GM19043 (cell line): Measurements from ENCODE around the gene CABP7.

ENCODE experiments used
- ATAC-seq: cut with Tn5 transposase; IDR thresholded peaks from one replicate; pipeline ENCODE4 v1.9.1; 2021; ENCODE audit warnings: low read depth; ENCODE audit not compliant: unreplicated experiment

CABP7 gene

DNA sequence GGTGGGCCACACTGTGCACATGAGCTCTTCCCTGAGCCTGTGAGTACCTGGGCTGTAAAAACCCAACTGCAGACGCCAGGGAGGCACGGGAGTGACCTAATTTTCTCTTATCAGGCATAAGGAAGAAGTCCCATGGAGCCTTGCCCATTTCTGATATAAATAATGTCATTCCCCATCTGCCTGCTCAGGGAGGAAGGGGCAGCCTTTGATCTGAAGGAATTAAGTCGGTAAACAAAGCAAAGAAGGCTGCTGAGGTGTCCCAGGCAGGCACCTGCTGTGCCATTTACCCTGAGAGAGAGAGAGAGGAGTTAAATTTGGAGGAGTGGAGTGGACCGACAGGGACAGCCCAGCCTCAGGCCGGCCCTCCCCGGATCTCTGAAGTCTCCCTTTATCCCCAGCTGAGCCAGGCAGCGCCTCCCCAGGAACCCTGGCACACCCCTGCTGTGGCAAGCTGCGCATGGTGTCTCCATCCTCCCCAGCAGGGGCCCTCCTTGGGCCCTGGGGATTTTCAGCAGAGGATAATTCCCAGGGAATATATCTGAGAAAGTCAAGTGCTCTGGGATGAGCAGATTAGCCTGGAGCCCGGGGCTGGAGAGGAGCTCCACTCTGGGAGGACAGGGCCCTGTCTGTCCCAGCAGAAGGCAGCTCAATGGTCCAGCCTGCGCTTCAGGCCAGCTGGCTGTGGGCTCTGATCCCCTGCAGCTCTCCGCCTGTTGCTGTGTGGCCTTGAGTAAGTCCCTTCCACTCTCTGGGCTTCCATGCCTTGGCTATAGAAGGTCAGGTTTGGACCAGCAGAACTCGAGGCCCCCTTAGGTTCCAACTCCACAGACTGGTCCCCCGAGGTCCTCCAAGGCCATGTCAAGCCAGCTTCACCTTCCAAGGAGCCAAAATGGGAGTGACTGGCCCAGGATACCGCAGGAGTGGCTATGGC is 17.5 kb upstream of the CABP7 start:
- no peak for ATAC-seq

DNA sequence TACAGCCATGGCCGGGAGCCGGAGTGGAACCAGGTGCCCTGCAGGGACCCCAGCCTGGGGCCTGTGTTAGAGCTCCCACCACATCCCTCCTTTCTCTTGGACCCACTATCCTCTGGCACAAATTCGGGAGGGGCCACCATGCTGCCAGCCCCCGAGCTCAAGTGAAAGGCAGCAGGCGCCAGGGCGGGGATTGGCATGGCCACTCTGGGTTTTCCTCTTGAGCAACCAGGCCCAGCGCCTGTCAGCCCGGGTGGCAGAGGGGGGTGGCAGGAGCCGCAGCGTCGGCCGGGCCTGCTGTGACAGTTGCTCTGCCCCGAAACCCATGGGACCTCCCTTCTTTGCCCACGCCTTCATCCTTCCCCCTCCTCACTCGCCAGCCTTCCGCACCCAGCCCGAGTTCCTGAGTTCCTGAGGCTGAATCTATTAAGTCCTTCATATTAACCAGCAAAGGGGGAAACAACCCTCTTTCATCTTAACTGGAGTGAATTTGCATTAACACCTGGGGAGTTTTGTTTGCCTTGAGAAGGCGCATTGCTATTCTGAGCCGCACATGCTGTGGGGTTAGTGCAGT is 16.8 kb upstream of the CABP7 start:
- no peak for ATAC-seq

DNA sequence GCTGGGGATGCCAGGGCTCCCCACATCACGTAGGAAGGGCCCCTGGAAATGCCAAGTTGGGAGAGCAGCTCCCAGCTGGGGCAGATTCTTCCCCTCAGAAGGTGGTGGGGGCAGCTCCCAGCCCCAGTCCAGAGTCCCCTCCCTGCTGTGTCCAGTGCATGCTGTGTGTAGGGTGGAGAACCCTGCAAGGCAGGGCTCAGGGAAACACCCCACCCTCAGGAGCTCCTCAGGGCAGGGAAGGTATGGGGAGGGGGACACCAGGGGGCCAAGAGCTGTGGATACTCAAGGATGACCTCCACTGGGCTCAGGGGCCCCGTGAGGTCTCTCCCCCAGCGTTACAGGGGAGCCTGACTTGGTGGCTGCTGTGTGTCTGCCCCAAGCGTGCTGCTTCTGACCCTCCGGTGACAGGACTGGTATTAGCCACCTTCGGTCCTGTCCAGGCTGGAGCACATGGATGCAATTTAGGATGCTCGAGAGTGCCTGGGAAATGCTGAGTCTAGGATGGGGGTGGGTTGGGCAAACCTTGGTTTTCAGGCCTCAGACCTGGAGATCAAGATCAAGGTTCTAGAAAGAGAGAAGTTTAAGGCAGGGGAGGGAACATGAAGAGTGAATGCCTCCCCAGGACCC is 16.1 kb upstream of the CABP7 start:
- no peak for ATAC-seq

DNA sequence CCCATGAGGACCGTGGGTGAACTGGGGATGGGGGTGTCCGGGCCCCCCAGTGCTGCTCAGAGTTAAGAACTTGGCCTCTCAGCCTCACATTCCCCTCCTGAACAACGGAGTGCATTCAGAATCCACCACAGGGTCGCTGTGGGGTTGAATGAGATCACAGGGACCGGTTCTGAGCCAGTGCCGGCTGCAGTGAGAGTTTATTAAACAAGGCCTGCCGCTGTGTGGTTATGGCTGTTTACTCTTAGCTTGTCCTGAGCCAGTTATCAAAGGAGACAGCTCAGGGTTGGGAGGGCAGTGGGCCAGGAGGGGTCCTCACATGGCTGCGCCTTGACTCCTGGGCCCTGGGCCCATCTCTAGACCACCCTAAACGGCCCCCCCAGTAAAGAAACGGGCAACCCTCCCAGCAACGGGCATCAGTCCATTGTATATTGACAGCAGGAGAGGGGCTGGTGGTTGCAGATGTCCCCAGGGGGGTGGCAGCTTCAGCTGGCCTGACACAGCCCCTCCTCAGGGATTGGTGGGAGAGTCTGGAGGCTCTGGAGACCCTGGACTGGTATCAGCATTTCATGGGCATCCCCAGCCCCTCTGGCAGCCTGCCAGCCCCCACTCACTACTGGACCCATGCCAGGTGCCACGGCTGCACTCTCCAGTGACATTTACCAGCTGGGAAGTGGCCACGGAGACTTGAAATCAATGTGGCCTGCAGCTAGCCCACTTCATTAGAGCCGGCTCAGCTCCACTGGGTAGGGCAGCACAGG is 15.1 kb upstream of the CABP7 start:
- no peak for ATAC-seq

DNA sequence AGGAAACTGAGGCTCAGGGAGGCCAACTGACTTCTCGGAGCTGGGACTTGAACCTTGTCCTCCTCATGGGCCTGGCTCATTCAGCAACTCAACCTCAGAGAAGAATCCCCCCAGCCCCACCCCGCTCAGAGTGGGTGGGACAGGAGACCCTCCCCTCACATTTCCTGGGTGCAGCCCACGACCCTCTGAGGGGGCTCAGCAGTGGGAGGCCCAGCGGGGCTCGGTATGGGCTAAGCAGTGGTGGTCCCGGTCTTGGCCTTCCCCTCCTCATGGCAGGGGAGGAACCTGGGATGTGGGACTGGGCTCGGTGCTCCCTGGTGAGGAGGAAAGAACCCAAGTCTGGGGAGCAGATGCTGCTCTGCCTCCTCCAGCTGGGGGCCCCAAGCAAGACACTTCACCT is 14.2 kb upstream of the CABP7 start:
- no peak for ATAC-seq

DNA sequence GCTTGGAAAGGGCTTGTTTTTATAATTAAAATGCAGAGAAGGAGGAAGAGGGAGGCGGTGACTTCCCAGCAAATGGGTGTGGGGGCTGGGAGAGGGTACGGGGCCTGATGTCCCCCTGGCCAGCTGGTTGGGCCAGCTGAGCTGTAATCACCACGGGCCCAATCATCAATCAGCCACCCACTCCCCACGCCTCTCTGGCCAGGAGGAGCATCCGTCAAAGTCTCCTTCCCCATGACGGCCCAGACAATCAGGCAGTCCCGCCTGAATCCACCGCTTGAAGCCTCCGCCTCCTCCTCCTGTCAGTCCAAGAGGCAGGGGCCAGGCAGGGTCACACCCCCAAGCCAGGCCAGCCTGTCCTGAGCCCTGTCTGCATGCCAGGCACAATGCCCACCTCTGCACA is 13.3 kb upstream of the CABP7 start:
- ATAC-seq = no peak

DNA sequence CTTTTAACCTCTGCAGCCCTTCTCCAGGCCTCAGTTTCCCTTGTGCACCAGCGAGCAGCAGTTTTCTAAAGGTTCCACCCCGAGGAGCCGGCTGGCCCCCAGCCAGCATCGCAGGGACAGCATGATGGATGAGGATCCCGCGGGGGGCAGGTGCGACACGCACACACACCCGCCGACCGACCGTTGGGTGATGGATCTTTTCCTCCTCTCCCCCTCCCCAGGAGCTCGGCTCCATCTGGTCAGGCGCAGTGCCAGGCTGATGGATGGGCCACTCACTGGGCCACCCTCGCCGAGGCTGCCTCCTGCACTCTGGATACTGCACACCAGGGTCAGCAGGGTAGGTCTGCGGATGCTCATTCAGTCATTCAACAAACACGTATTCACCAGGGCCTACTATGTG is 12.8 kb upstream of the CABP7 start:
- no peak for ATAC-seq

DNA sequence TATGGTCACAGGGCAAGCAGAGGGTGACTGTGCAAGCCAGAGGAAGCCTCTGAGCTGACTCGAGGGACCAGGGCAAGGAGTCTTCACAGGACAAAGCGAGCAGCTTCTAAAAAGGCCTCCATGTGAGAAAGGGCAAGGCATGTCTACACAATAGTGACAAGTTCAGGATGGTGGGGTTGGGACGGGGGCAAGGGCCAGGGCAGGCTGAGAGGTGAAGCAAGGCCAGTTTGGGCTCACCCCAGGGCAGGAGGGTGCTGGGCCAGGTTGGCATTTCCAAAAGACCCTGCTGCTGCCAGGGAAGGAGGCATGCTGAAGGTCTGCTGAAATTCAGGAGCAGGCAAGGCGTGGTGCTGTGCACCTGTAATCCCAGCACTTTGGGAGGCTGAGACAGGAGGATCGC is 12.3 kb upstream of the CABP7 start:
- ATAC-seq = no peak

DNA sequence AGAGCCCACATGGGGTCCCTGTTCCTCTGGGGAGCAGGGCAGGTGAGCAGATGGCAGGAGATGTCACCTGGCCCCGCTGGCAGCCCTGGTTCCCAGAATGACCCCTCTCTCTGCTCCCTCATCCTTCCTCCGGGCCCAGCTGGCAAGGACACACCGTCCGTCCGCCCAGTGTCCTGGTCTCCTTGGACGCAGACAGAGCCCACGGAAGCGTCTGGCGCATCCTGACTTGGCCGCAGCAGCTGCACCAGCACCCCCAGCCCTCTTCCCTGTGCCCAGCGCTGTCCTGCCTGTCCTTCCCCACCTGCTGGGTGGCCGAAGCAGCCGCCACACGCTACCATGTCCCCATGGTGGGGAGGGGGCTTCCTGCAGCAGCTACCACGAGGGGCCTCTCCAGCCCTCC is 9.6 kb upstream of the CABP7 start:
- no peak for ATAC-seq

DNA sequence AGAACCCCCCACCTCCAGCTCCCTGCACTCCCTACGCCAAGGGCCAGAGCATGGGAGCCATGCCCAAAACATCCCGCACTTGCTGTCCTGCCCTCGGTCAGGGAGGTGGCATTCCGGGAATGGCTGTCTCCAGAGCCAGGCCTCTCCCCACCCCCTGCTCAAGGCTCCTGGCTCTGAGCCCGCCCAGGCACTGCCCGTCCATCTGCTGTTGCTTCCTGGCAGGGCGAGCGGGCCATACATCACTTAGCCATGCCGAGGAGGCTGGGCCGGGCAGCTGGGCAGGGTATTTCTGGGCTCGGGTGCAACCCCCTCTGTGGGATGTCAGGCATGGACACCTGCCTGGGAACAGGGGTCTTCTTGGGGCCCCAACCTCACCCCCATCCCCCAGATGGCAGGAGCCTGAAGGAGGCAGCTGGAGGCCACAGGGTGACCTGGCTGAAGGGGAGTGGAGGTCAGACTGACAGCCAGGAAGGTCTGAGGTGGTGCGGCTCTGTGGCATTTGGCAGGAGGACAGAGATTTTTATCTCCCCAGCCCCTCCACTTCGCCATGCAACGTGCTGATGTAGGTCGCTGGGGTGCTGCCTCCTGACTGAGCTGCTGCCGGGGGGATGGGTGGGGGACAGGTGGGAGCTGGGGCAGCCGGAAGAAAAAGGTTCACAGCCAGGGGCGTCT is 8.7 kb upstream of the CABP7 start:
- no peak for ATAC-seq

DNA sequence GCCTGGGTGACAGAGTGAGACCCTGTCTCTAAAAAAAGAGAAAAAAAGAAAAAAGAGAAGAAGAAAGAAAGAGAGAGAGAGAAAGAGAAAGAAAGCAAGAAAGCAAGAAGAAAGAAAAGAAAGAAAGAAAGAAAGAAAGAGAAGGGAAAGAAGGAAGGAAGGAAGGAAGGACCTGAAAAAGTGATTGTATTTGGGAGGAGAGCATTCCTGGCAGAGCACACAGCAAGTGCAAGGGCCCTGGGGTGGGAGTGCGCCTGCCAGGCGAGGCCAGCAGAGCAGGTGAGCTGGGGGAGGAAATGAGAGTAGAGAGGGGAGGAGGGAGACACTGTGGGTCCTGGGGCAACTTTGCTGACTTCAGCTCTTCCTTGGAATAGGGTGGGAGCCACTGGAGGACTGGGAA is 7.7 kb upstream of the CABP7 start:
- ATAC-seq = no peak

DNA sequence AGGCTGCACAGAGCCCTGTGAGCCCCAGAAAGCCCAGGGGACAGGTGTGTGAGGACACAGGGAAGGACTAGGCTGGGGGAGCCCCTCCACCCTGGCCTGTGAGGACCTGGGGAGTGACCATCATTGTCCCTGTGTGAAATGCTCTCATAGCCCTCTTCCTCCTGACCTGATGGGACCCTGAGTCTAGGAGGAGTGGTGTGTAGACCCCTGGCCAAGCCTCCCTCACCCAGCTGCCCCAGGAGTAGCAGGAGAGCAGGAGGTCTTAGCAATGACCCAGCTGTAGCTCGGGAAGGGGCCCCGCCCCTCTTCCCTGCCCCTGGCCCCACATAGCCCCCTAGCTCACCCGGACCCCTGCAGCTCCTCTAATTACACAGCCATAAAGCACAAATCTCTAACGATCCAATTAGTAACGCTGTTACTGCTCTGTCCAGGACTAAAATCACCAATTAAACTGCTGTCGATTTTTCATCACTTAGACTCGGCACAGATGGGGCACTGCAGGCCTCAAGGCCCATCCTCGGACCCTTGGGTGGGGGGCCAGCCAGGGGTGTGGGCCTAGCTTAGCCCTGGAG is 6.6 kb upstream of the CABP7 start:
- no peak for ATAC-seq

DNA sequence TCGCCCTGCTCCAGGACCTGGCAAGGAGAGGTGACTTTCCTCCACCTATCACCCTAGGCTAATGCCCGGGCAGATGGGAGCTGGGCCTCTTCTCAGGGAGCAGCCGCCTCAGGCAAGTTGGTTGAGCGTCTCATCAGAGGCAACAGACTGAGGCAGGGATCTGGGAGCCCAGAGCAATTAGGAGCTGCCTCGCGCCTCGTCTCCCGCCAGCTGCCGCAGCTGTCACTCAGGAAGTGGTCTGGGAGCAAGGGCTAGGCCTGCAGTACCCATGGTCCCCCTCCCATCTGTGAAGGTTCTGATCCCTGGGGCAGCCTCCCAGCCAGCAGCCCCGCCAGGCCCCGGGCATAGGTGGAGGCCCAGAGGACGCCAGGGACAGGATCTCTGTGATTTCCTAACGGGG is 4.6 kb upstream of the CABP7 start:
- no peak for ATAC-seq

DNA sequence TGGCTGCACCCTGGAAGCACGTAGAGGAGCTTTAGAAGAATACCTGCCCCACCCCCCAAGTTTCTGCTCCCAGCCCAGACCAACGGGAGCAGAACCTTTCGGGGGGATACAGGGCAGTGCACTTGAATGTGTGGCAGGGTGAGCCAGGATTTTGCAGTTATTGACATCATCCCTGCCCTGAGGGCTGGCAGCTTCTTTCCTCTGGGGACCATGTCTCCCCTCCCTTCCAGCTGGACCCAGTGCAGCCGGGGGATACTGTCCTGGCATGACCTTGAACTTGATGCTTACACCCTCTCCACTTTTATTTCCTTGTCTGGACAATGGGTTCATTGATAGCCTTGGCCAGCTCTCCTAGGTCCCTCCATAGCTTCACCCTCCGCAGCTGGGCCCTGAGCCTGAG is 4.1 kb upstream of the CABP7 start:
- ATAC-seq = no peak

DNA sequence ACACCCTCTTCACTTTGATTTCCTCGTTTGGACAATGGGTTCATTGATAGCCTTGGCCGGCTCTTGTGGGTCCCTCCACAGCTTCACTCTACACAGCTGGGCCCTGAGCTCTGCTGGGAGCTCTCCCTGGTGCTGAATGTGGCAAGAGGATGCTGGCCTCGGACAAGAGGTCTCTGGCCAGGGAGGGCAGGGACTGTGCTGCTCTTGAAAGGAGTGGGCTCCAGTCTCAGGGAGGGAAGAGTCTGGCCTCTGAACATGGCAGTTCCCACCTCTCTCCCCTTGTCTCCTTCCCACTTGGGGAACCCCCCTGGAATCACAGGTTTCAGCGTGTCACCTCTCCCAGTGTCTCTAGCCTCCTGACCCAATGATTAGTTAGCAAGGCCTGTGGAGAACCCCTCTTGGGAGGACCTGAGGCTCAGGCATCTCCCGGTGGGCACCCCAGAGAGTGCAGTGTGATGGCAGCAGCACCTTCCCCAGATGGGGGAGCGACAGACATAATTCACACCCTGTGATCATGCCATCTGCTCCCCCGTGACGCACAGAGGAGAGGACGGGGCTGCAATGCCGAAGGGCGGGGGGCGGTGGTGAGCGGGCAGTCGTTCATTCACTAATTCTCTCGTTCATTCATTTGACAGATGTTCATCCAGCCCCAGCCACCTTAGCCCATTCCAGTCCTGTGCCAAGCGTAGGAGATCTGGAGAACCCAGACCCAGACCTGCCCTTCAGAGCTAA is 2.8 kb upstream of the CABP7 start:
- no peak for ATAC-seq

DNA sequence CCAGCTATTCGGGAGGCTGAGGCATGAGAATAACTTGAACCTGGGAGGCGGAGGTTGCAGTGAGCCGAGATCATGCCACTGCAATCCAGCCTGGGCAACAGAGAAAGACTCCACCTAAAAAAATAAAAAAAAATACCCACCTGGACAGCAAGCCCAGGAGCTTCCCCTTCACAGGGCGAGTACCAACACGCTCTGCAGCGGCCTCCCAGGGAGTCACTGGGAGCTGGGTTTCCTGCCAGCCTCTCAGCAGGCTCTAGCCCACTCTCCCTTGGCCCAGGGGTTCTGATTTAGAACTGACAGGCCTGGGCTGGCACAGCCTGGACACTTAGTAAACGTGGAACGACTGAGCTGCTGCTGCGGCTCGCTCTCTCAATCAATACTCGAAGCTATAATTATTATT is 2.0 kb upstream of the CABP7 start:
- no peak for ATAC-seq

DNA sequence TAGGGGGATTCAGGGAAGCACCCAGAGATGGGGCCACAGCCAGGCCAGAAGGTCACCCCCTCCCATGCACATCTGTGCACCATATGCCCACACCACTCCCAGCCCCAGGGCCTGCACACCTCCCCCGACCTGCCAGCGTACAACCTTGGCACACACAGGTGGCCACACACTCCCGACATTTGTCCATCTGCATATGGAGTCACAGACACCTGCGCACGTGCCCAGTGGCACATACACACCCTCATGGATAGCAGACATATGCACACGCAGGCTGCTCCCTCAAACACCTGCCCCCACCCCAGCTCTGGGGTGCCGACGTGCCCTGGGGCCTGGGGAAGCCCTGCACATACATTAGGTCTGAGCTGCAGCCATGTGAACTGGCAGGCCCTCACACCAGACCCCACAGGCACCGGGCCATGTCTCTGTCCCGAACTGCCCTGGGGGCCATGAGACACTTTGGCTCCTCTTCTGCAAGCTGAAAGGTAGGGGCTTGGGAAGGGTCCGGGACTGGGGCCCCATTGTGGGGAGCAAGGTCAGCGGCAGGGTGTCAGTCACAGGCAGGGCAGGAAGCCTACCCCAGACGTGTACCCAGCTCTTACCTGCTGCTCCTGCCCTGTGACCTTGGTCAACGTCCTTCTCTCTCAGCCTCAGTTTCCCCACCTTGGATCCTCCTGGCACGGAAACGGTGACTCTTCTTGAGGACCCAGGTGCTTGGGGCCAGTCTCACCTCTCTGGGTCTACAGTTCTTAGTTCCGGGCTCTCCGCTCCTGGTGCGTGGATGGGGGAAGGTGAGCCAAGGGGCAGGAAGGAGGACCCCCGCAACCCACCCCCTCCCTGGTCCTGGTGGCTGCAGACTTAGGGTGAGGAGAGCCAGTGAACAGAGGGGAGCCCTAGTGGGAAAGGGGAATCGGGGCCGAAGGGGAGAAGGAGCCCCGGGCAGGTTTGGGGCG is 579 bp upstream of the CABP7 start:
- no peak for ATAC-seq

DNA sequence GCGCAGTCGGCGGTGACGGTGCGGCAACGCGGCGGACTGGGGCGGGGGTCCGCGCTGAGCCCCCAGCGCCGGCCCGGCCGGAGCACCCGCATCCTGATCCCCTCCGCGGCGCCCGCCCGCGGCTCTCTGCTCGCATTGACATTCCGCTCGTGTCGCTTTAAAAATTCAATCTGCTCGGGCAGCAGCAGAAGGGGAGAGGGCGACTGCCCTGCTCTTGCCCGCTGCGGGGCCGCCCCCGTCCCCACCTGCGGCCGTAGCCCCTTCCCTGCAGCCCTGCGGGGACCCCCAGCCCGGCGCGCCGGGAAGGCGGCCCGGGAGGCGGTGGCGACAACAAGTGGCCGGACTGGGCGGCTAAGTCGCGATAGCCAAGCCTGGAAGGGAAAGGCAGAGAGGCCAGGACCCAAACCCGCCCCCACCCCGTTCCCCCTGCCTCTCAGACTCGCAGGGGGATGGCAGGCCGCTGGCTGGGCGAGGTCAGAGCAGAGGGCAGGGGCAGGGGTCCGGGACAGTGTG is 1.1 kb downstream of the CABP7 start:
- ATAC-seq = no peak
